Measurements from ENCODE around the gene TMIGD2.
"Not testable (repeated sequence)": the region's sequence is repeated elsewhere in the genome, so short reads cannot be mapped to it uniquely, and the experiment has no call there.

Gene TMIGD2

GRCh38 chr19:4288091-4288777 is 14.0 kb downstream of the TMIGD2 start:
- TF ChIP-seq ZFP3 (CRISPR knock-in tag; IDR thresholded peaks at IDR 0.05): no peak
- no peak for TF ChIP-seq ARNTL (CRISPR knock-in tag; IDR thresholded peaks at IDR 0.05; ENCODE audit: borderline replicate concordance, low read depth)
- TF ChIP-seq ISL1 (CRISPR knock-in tag; IDR thresholded peaks at IDR 0.05): no peak
- TF ChIP-seq ZC3H10 (CRISPR knock-in tag; IDR thresholded peaks at IDR 0.05): no peak
- TF ChIP-seq PATZ1 (CRISPR knock-in tag; IDR thresholded peaks at IDR 0.05; ENCODE audit: borderline replicate concordance): no peak
- no peak for TF ChIP-seq CSRNP3 (CRISPR knock-in tag; IDR thresholded peaks at IDR 0.05)
- no peak for ATAC-seq

- ATAC-seq: not testable (repeated sequence)
Measured at GRCh38 chr19:4286141-4286540, 16.0 kb downstream of the TMIGD2 start.

- no peak for ATAC-seq
- no peak for TF ChIP-seq ESRRG (CRISPR knock-in tag; IDR thresholded peaks at IDR 0.05)
- TF ChIP-seq TCF4 (CRISPR knock-in tag; IDR thresholded peaks at IDR 0.05; ENCODE audit: borderline replicate concordance): no peak
- TF ChIP-seq GLIS3 (CRISPR knock-in tag; IDR thresholded peaks at IDR 0.05): no peak
- TF ChIP-seq ISL1 (CRISPR knock-in tag; IDR thresholded peaks at IDR 0.05): no peak
- TF ChIP-seq ZFP30 (CRISPR knock-in tag; IDR thresholded peaks at IDR 0.05): no peak
- no peak for TF ChIP-seq CREB5 (CRISPR knock-in tag; IDR thresholded peaks at IDR 0.05; ENCODE audit: low read depth)
- no peak for TF ChIP-seq ZC3H10 (CRISPR knock-in tag; IDR thresholded peaks at IDR 0.05)
- no peak for TF ChIP-seq ZNF70 (CRISPR knock-in tag; IDR thresholded peaks at IDR 0.05)
- TF ChIP-seq RARB (CRISPR knock-in tag; IDR thresholded peaks at IDR 0.05): no peak
- TF ChIP-seq POU6F1 (CRISPR knock-in tag; IDR thresholded peaks at IDR 0.05; ENCODE audit: borderline replicate concordance, low read depth): no peak
- TF ChIP-seq PATZ1 (CRISPR knock-in tag; IDR thresholded peaks at IDR 0.05; ENCODE audit: borderline replicate concordance): no peak
- TF ChIP-seq TSHZ2 (CRISPR knock-in tag; IDR thresholded peaks at IDR 0.05): no peak
- TF ChIP-seq TOX (CRISPR knock-in tag; IDR thresholded peaks at IDR 0.05; ENCODE audit: borderline replicate concordance): no peak
- TF ChIP-seq SNAI2 (CRISPR knock-in tag; IDR thresholded peaks at IDR 0.05): no peak
- TF ChIP-seq CSRNP3 (CRISPR knock-in tag; IDR thresholded peaks at IDR 0.05): no peak
- no peak for TF ChIP-seq BACH2 (CRISPR knock-in tag; IDR thresholded peaks at IDR 0.05; ENCODE audit: borderline replicate concordance)
- TF ChIP-seq ZFP3 (CRISPR knock-in tag; IDR thresholded peaks at IDR 0.05): no peak
Measured at GRCh38 chr19:4284974-4285373, 17.2 kb downstream of the TMIGD2 start.

All from SK-N-SH treated with all-trans-retinoic acid at 6 μM for 48 hours (cell line).